ENCODE data around the gene ETNK1.
A peak's percentile ranks its signal among the peaks of the same experiment; 100 is the strongest.

Gene ETNK1

GRCh38 chr12:22635812-22636211 is 10.8 kb downstream of the ETNK1 start:
- no peak for DNase-seq

DNA sequence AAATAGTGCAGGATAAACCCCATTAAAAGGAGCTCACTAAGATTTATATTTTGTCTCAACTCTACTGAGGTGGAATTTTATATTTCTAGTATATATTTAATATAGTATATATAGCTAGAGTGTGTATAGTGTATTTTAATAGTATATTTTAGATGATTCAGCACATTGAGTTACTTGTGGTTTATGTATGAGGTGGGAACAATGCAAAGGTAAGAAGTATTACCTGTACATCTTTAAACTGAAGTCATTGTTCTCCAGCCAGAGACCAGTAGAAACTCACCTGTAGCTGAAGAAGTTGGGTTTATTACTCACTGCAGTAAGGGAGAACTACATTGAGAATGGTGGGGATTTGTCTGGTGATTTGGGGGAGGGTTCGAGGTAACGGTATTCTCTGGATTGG is 15.9 kb downstream of the ETNK1 start:
- no peak for DNase-seq

- no peak for DNase-seq
Observed at GRCh38 chr12:22641353-22642053, 16.5 kb downstream of the ETNK1 start.

DNA sequence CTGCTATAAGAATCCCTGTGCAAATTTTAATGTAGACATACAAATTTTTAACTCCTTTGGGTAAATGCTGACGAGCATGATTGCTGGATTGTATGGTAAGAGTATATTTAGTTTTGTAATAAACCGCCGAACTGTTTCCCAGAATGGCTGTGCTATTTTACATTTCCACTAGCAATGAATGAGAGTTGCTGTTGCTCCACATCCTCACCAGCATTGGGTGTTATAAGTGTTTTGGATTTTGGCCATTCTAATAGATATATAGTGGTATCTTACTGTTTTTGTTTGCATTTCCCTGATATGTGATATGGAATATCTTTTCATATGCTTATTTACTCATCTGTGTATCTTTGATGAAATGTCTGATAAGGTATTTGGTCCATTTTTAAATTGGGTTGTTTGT is 23.7 kb downstream of the ETNK1 start:
- no peak for DNase-seq

GRCh38 chr12:22653075-22653474 is 28.1 kb downstream of the ETNK1 start:
- no peak for DNase-seq

- DNase-seq = no peak
Observed at GRCh38 chr12:22653791-22654190, 28.8 kb downstream of the ETNK1 start.

- DNase-seq = no peak
Observed at GRCh38 chr12:22656376-22656775, 31.4 kb downstream of the ETNK1 start.

- DNase-seq = no peak
Observed at GRCh38 chr12:22656831-22657230, 31.9 kb downstream of the ETNK1 start.

DNA sequence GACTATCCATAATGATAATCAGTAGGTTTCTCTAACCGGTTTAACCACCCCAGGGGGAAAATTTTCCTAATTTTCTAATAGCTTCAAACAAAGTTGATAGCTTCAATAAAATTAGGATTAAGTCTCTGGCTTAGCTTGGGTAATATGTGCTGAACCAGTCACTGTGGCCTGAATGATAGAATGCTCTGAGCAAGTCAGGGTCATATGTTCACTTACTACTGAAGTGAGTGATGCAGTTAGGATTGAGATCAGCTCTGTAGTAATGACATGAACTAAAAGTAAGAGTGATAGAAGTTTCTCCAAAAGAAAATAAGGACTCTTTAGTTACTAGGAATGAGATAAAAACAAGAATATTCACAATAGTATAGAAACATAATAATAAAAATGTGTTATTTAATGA is 32.6 kb downstream of the ETNK1 start:
- no peak for DNase-seq

- DNase-seq = no peak
Observed at GRCh38 chr12:22658214-22658613, 33.2 kb downstream of the ETNK1 start.

DNA sequence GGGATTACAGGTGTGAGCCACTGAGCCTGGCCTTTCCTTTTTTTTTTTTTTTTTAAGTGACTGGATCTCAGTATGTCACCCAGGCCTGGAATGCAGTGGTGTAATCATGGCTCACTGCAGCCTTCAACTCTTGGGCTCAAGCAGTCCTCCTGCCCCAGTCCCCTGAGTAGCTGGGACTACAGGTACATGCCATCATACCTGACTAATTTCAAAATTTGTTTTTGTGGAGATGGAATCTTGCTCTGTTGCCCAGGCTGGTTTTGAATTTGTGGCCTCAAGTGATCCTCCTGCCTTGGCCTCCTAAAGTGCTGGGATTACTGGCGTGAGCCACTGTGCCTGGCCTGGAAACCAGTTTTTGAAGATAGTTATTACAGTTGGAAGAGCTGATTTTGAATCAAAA is 37.4 kb downstream of the ETNK1 start:
- no peak for DNase-seq

DNA sequence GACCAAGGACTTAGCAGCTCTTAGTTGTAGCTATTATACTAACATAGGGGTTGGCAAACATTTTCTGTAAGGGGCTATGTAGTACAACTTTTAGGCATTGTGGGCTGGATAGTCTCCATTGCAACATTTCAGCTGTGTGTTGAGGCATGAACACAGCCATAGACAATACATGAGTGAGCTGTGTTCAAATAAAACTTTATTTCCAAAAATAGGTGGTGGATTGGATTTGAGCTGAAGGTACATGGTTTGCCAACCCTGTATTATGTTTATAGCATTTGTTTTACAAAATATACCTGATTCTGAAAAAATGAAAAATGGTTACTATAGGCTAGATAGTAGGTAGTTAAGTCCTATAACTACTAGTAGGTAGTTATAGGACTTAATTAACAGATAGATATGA is 40.5 kb downstream of the ETNK1 start:
- DNase-seq = no peak

DNA sequence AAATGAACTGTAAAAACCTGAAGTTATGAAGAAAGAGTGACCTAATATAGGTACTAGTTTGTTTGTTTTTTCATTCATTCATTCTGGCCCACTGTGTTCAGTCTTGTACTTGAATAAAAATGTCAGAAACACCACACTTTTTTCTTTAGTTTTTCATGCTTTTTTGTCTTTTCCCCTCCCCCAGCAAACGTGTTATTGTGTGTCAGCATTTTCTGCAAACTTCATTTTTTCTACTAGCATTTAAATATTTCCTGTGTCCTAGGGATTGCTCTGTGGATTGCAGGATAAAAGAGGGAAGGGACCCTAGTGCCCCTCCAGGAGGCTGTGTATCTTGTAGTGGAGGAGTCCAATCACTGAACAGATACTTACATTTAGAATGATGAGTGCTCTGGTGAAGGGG is 42.2 kb downstream of the ETNK1 start:
- no peak for DNase-seq

DNA sequence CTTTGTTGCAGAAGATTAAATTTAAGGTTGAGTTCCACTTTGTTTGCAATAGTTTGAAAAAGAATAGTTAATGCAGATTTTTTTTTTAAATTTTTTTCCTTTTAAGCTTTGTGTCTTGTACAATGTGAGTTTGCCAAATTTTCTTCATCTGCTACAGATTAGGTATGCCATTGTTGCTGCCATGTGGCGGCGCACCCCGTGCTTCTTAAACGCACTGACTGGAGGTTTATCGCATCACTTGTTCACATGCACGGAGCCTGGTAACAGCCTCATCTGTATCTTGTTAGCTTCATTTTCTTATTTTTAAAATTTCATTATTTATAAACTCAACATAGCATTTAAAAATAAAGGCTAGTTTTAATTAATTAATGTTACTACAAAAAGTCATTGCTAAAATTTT is 43.5 kb downstream of the ETNK1 start:
- DNase-seq = no peak

GRCh38 chr12:22670762-22671161 is 45.8 kb downstream of the ETNK1 start:
- DNase-seq = peak in 1 of 2 experiments; percentile 37

- no peak for DNase-seq
Observed at GRCh38 chr12:22672951-22673350, 48.0 kb downstream of the ETNK1 start.

DNA sequence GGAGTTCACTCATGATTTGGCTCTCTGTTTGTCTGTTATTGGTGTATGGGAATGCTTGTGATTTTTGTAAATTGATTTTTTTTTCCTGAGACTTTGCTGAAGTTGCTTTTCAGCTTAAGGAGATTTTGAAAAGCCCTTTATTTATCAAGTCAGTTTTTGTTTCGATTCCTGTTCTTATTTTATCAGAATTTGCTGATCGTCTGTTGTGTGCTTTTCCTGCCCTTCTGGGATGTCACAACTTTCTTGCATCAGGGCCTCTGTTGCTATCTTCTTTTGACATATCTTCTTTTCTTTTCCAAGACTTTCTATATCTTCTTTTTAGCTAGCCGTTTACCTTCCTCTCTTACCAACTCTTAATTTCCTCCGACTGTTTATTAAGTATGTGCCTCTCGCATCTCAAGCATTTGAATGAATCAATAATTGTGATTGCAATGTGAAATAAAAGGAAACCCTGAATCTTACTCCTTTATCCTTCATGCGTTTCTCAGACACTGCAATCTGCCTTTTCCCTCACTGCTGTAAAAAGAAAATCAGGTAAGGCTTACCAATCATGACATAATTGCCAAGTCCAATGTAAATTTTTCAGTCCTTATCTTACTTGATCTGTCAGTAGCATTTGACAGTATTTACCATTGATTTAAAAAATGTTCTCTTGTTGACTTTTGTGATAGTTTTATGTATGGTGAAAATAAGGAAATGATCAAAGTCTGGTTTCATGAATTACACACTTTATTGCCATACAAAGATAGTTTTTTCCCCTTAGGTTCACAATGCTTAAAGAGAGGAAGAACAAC is 53.0 kb downstream of the ETNK1 start:
- no peak for DNase-seq

DNA sequence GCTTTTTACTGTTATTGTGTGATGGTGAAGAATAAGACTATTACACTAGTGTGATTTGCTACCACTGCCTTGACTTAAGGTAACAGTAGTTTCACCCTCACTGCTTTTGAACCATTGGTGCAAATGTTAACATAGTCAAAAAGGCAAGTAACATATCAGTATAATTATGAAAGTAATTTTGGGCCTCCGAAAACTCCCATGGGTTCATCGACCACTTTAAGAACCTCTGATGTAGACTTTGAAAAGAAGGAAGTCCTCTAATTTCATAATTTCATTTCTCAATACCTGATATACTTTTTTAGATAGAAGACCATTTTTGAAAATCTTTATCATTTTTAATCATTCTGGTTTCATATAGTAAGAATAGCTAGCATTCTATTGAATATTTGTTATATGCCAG is 57.7 kb downstream of the ETNK1 start:
- peak; percentile 11 to 20 for DNase-seq

- DNase-seq = no peak
Observed at GRCh38 chr12:22683131-22683530, 58.2 kb downstream of the ETNK1 start.

- DNase-seq = peak; percentile 66 to 72
Observed at GRCh38 chr12:22684140-22685118, 59.5 kb downstream of the ETNK1 start.

- DNase-seq = no peak
Observed at GRCh38 chr12:22686193-22686592, 61.2 kb downstream of the ETNK1 start.

- peak; percentile 73 to 78 for DNase-seq
Observed at GRCh38 chr12:22687361-22688076, 62.5 kb downstream of the ETNK1 start.

- peak; percentile 31 to 62 for DNase-seq
Observed at GRCh38 chr12:22689876-22690275, 64.9 kb downstream of the ETNK1 start.

All from AML-193 (cell line).